OCI-LY3 (cell line): Measurements from ENCODE around the gene ACSF2.

Experiments used
- H2AFZ ChIP-seq: fragments of 200-600, 300-600 bp; shearing (Covaris generic); 2 replicates; pipeline ENCODE4 v1.6.0; 2014; ENCODE audit warnings: antibody characterized with exemption, low read depth, low read length
- H3K27ac ChIP-seq: fragments of 200-600, 300-600 bp; sonication (generic); 2 replicates; pipeline ENCODE4 v1.5.1; 2014; ENCODE audit warnings: mild to moderate bottlenecking, low read length, moderate library complexity, mixed read lengths
- H3K27me3 ChIP-seq: fragments of 200-600, 300-600 bp; sonication (generic); 2 replicates; pipeline ENCODE4 v1.6.1; 2014; ENCODE audit warnings: low read depth, low read length, mixed read lengths
- H3K36me3 ChIP-seq: fragments of 200-600, 300-600 bp; sonication (generic); replicated peaks from 2 replicates; pipeline ENCODE3; 2014; ENCODE audit warnings: low read depth, low read length, mixed read lengths
- H3K4me1 ChIP-seq: fragments of 300-600, 200-600 bp; sonication (generic); 2 replicates; pipeline ENCODE4 v1.6.1; 2014; ENCODE audit warnings: low read length, mixed read lengths
- H3K4me2 ChIP-seq: fragments of 200-600, 300-600 bp; sonication (generic); 2 replicates; pipeline ENCODE4 v1.6.1; 2014; ENCODE audit warnings: low read length, mixed read lengths
- H3K4me3 ChIP-seq: fragments of 300-600, 200-600 bp; sonication (generic); 2 replicates; pipeline ENCODE4 v1.5.1; 2014; ENCODE audit warnings: antibody characterized with exemption, mild to moderate bottlenecking, low read length, moderate library complexity
- H3K79me2 ChIP-seq: fragments of 300-600, 200-600 bp; shearing (Covaris generic); 2 replicates; pipeline ENCODE4 v1.6.1; 2014; ENCODE audit warnings: mild to moderate bottlenecking, low read length, mixed read lengths
- H3K9ac ChIP-seq: fragments of 300-600, 200-600 bp; shearing (Covaris generic); 2 replicates; pipeline ENCODE4 v1.6.0; 2014; ENCODE audit warnings: mild to moderate bottlenecking, low read length, moderate library complexity
- H3K9me3 ChIP-seq: fragments of 200-600, 300-600 bp; shearing (Covaris generic); 2 replicates; pipeline ENCODE4 v1.6.1; 2014; ENCODE audit warnings: low read length, mixed read lengths; ENCODE audit not compliant: insufficient read depth
- H4K20me1 ChIP-seq: fragments of 200-600, 300-600 bp; sonication (generic); 2 replicates; pipeline ENCODE4 v1.6.1; 2016; ENCODE audit warnings: low read length, mixed read lengths; ENCODE audit not compliant: insufficient read depth
- EZH2phosphoT487 ChIP-seq: fragments of 200-600 bp; shearing (Covaris generic); IDR thresholded peaks from 2 replicates; pipeline ENCODE4 v1.6.1; 2018; ENCODE audit warnings: antibody characterized with exemption, mixed run types, low read depth
- TF ChIP-seq, protein P1 (sequence below): fragments of 200-600, 300-600 bp; sonication (generic); IDR thresholded peaks from 2 replicates; pipeline ENCODE4 v1.5.1; 2014; ENCODE audit warnings: antibody characterized with exemption, low read length, low read depth

Gene ACSF2

DNA sequence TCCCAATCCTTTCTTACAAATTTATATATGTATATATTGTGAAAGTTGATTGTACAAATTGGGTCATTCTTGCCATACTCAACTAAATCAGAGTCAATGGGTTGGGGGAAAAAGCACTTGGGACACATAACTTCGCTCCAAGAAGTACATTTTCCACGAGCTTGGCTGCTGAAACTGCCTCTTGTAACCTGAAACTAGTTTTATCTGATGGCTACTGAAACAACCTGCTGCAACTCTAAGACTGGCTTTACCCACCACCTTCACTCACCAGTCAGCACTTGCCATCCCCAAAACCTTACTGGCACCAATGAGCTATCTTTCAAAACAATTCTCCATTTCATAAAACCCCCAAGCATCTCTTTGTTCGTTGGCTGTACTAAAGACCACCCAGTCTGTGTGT, 67.7 kb downstream of the ACSF2 start:
- no peak overlapping the region for H3K9ac ChIP-seq
- H3K27me3 ChIP-seq = no peaks in the 10 kb centered on the region
- H3K4me3 ChIP-seq = no peak overlapping the region
- H3K4me2 ChIP-seq = no peak overlapping the region
- H3K27ac ChIP-seq = no peak overlapping the region
- H3K4me1 ChIP-seq = no peaks in the 10 kb centered on the region
- TF ChIP-seq EZH2phosphoT487 = no peak
- TF ChIP-seq, protein P1, sequence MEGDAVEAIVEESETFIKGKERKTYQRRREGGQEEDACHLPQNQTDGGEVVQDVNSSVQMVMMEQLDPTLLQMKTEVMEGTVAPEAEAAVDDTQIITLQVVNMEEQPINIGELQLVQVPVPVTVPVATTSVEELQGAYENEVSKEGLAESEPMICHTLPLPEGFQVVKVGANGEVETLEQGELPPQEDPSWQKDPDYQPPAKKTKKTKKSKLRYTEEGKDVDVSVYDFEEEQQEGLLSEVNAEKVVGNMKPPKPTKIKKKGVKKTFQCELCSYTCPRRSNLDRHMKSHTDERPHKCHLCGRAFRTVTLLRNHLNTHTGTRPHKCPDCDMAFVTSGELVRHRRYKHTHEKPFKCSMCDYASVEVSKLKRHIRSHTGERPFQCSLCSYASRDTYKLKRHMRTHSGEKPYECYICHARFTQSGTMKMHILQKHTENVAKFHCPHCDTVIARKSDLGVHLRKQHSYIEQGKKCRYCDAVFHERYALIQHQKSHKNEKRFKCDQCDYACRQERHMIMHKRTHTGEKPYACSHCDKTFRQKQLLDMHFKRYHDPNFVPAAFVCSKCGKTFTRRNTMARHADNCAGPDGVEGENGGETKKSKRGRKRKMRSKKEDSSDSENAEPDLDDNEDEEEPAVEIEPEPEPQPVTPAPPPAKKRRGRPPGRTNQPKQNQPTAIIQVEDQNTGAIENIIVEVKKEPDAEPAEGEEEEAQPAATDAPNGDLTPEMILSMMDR = no peak
- H4K20me1 ChIP-seq = no peaks in the 10 kb centered on the region
- H2AFZ ChIP-seq = no peak overlapping the region
- H3K36me3 ChIP-seq = no peaks in the 10 kb centered on the region
- no peaks in the 10 kb centered on the region for H3K79me2 ChIP-seq
- no peaks in the 10 kb centered on the region for H3K9me3 ChIP-seq

DNA sequence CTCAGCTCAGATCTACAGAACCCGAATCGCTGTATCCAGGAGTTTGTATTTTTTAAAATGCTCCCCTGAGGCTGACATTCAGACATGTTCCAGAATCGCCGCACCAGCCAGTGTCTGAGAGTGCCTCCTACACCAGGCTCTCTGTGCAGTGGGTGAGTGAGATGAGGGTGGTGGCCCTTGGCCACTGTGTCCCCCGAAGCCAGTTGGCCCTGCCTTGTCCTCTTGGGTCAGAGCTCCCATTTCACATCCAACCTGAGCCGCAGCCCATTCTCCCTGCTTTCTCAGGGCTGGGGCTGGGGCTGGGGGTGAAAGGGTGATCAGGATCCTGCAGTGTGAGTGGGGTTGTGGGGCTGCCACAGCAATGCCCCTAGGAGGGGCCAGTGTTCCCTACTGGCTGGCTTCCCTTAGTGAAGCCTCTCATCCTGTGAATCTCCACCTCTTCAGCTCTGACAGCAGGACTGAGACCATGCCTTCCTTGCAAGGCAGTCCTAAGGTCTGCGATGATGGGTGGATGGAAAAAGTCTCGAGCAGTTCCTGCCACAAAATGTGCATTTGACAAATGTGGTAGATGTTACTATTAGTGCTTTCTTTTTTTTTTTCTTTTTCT, 69.3 kb downstream of the ACSF2 start:
- Histone ChIP-seq H3K4me2 (no peak overlapping the region), H3K79me2 (no peaks in the 10 kb centered on the region), H2AFZ (no peak overlapping the region), H3K4me1 (no peaks in the 10 kb centered on the region), H4K20me1 (no peaks in the 10 kb centered on the region), H3K9me3 (no peaks in the 10 kb centered on the region), H3K27ac (no peak overlapping the region), H3K9ac (no peak overlapping the region), H3K27me3 (no peaks in the 10 kb centered on the region), H3K4me3 (no peak overlapping the region), H3K36me3 (no peaks in the 10 kb centered on the region)
- no peak for TF ChIP-seq EZH2phosphoT487
- TF ChIP-seq, protein P1 = no peak

DNA sequence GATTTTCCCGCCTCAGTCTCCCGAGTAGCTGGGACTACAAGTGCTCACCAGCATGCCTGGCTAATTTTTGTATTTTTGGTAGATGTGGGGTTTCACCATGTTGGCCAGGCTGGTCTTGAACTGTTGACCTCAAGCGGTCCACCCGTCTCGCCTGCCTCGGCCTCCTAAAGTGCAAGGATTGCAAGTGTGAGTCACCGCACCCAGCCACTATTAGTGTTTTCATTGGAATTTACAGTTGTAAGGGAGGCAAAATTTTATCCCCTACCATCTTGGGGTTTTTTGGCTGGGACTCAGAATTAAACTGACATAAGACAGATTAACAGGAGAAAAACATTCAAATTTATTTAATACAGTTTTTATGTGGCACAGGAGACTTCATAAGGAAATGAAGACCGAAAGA, 69.9 kb downstream of the ACSF2 start:
- Histone ChIP-seq H3K4me2 (no peak overlapping the region), H3K36me3 (no peaks in the 10 kb centered on the region)

DNA sequence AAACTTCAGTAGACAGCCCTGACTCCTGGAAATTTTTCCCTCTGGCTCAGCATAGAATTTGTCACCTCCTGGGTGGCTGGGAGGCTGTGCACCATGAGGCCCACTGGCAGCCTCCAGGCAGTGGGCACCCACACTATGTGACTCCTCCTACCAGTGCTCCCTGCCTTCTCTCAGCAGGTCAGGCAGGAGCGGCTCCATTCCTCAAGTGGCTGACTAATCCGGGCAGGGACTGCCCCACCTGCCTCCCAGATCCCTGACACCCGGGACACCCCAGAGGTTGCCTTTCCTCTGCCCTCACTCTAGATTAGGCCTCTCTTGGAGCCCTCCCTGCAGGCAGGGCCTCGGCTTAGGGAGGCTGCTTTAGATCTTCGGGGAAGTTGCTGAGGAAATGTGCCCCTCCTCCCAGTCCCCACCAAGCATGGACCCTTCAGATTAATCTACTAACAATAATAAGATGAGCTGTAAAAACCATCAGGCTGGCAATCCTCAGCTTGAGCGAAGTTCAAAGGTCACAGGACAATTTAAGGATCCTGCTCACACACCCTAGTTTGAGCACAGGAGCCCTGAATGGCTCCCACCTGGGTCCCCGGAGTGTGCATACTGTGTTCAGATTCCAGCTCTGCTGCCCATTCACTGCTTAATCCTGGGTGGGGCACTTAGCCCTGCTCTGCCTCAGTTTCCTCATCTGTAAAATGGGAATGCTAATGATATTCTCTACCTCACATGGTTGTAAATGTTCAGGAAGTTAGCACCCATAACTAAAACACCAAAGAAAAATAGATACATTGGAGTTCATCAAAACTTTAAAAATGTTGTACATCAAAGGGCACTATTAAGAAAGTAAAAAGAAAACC, 72.2 kb downstream of the ACSF2 start:
- no peak overlapping the region for H3K9ac ChIP-seq
- H3K4me3 ChIP-seq = no peak overlapping the region
- no peaks in the 10 kb centered on the region for H4K20me1 ChIP-seq
- TF ChIP-seq EZH2phosphoT487 = no peak
- TF ChIP-seq, protein P1 = no peak
- no peaks in the 10 kb centered on the region for H3K36me3 ChIP-seq
- H3K27me3 ChIP-seq = 0 out of 2 replicates have a peak, but pooled peaks cover under 1% of the 10 kb centered on the region
- H2AFZ ChIP-seq = no peak overlapping the region
- H3K27ac ChIP-seq = no peak overlapping the region
- no peaks in the 10 kb centered on the region for H3K79me2 ChIP-seq
- H3K9me3 ChIP-seq = no peaks in the 10 kb centered on the region
- H3K4me2 ChIP-seq = no peak overlapping the region
- no peaks in the 10 kb centered on the region for H3K4me1 ChIP-seq

More for the DNA sequence above, 69.9 kb downstream of the ACSF2 start:
- no peaks in the 10 kb centered on the region for H4K20me1 ChIP-seq
- H2AFZ ChIP-seq = no peak overlapping the region
- H3K4me1 ChIP-seq = no peaks in the 10 kb centered on the region
- no peak overlapping the region for H3K27ac ChIP-seq
- no peaks in the 10 kb centered on the region for H3K79me2 ChIP-seq
- no peak overlapping the region for H3K4me3 ChIP-seq
- TF ChIP-seq, protein P1 = no peak
- TF ChIP-seq EZH2phosphoT487 = no peak
- no peaks in the 10 kb centered on the region for H3K9me3 ChIP-seq
- H3K27me3 ChIP-seq = no peaks in the 10 kb centered on the region
- H3K9ac ChIP-seq = no peak overlapping the region
